Stimulated activated CD4-positive, alpha-beta T cell treated with anti-CD3 and anti-CD28 coated beads, TNF-alpha, amount 100 ng/mL, for 24 hours (primary cell): ENCODE measurements around the gene TBC1D22A.
A peak's percentile ranks its signal among the peaks of the same experiment; 100 is the strongest.

Source experiments
- DNase-seq, 3 experiments: peaks; one replicate each; pipeline ENCODE4 v3.0.0-alpha.2; 2020; ENCODE audit warnings: low read depth in 3 of 3

The TBC1D22A gene

DNA sequence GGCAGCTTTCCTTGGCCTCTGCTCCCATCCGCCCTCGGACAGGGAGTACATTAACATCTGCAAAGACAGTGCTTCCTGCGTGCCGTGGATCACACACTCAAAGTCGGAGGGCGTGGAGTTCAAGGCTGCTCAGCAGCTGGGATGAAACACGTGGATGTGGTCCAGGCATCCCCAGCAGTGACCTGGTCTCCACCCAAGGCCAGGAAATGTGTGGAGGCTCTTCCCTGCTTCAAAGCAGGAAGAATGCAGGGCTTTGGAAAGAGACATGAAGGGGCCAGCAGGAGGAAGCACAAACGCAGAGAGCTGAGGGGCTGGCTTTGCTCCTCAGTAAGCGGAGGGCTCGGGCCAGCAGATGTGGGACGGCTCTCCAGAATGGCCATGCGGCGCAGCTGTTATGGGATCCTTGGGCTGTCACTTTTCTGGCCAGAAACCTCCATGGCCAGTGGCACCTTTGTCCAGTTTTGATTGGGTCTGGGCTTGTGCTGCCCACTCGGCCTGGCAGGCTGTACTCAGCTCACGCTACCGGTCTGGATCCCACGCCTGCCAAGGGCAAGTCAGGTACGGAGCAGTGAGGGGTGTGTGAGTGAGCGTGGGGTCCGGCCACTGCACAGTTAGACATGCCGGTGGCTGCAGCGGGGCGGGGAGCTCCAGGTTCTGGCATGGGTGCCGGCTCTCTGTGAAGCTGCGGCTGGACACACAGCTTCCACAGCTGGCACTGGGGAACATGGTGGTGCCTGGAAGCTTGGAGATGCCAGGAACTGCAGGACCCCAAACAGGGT is 438.0 kb downstream of the TBC1D22A start:
- no peak for DNase-seq

DNA sequence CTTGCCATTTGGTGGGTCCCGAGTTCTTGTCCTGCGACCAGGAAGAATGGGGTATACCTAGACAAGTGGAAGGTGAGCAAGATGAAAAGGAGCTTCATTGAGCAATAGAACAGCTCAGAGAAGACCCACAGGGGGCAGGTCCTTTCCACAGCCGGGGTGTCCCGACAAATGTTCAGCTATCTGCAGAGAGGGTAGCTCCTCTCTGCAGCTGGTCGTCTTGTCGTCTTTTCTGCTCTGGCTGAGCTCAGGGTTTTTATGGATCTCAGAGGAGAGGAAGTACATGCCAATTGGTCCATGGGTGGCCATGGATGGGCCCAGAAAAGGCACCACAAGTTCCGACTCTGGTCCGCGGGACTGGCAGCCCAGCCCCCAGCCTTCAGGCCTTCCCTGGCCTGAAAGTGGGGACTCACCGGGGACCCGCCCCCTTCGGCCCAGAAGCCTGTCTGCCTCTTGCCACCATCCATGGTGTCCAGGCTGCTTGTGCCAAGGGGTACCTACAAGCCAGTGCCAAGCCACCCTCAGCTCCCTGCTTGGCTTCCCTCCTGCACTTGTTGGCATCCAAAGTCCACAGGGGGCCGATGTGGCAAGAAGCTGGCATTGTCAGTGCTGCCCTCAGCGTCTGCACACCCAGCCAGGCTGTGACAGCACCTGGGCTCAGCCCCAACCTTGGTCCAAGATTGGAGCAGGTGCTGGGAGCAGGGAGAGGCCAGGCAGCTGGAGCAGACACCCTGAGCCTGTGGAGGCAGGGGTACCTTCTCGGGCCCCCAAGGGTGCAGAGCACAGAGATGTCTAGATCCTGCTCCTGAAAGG is 438.9 kb downstream of the TBC1D22A start:
- DNase-seq: no peak

DNA sequence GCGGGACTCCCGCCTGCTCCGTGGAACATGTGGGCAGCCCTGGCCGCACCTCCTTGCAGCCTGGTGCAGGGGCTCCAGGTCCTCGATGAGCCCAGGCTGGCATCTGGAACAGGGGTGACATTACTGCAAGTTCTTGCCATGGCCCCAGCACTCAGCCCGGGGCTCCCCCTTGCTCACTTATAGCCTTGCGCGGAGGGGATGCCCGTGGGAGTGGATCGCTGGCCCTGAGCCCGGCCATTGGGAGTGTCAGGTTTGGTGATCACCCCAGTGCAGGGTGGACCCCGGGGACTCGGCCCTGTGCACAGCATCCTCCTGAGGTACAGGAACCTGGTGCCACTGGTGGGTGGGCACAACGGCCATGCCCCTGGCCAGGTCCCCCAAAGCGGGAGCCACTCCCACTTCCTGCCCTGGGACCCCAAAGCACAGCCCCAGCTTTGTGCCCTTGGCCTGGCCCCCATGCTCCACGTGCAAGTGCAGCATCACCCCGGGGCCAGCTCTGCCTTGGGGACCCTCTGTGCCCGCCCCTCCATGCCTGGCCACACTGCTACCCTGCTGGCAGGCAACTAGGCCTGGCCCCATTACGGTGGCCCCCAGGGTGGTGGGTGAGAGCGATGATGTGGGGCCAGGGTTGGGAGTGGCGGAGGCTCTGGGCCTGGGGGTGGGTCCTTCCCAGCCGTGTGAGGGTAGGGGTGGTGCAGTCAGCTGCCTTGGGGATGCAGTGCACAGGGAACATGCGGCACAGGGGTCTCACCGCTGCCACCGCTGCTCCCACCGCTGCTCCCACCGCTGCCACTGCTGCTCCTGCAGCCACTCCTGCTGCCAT is 439.8 kb downstream of the TBC1D22A start:
- DNase-seq: no peak

DNA sequence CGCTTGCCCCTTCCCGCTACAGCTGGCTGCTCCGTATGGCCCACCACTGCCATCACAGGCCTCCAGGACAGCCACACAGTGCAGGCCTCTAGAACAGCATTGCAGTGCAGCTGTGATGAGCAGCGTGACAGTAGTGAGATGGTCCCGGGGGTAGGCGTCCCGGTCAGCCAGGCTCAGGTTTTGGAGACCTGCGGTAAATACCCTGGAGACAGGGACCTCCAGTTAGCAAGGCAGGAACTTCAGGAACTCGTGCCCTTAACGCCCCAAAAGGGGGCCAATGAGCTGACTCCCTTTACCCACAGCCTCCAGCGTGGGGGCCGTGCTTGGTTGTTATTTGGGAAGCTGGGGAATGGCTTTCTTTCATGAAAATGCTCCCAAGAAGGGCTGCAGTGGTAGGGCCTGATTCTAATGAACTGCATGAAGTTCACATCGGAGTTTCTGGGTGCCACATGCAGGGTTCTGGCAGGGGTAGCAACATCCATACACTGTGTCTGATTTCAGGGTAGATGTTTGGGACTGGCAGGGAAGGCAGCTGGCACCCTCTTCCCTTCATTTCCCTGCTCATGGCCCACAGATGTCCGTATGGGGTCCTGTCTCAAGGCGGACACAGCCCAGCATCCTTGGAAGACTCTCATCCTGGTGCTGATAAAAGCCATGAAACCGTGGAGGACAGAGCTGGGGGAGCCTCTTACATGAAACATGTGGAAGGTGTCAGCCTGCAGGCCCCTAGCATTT is 440.5 kb downstream of the TBC1D22A start:
- DNase-seq: no peak

DNA sequence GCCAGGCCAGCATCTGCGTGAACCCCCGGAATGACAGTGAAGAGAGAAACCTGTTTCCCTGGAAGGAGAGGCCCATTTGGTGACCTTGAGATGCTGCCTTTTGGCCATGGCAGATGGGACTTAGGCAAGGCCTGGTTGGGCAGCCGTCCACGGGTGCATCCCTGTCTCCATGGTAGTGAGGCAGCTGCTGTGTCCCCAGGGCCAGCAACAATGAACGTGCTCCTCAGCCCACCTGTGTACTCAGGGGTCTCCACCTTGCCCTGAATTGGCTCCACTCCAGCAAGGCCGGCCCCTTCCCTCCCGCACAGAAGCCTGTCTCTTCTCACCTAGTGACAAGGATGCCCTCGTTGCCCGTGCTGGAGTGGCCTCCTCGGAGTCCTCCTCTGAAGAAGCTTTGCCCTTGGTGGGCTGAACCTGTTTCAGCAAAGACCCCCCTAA is 441.1 kb downstream of the TBC1D22A start:
- DNase-seq: no peak

DNA sequence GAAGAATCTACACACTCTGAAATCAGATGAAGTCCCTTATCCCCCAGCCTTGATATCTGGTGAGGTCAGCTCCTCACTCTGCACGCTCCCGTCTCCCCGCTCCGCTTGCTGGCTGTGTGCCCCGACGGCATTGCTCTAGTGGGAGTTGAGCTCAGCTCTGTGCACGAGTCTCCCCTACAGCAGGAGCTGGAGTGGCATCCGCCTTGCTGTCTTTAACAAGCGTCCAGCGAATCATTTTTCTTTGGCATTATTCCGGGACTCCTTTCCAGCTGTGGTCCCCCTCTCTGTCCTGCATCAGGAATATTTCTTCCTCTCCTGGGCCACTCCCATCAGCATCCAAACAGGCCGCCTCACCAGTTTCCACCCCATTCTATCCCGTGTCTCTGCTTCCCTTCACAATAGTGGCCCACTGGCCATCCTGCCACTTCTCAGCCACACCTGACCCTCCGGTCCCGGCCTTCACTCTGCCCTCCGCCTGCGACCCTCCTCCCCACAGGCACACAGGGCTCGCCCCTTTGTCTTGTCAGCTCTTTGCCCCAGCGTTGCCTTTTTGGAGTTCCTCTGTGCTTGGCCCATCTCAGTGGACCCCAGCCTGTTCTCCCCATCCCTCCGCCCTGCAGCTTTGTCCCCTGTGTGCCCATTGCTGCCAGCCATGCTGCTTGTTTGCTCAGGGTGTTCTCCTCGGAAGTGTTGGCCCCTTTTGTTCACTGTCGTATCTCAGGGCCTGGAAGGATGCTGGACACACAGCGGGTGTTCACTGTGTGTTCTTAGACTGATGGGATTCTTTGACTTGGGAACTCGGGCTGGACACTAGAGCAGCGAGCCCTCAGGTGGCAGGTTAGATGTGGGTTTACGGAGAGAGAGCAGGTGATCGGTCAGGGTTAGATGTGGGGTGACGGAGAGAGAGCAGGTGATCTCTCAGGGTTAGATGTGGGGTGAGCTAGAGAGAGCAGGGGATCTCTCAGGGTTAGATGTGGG is 441.8 kb downstream of the TBC1D22A start:
- DNase-seq: no peak

DNA sequence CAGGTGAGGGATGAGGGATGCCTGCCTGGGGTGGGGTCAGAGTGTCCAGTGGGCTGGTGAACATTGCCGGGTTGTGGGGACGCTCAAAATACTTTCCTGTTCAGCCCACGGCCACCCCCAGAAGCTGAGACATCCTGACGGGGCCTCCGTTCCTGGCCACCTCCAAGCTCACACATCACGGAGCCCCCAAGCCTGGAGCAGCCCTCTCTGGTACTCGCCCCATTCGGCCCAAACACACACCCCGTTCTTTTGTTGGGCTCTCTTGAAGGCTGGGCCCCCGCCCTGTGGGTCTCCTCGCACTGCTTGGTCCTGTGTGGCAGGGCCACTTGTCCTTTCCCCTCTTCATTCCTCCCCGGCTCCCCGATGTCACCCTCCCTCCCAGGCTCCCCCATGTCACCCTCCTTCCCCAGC is 442.6 kb downstream of the TBC1D22A start:
- DNase-seq: no peak

DNA sequence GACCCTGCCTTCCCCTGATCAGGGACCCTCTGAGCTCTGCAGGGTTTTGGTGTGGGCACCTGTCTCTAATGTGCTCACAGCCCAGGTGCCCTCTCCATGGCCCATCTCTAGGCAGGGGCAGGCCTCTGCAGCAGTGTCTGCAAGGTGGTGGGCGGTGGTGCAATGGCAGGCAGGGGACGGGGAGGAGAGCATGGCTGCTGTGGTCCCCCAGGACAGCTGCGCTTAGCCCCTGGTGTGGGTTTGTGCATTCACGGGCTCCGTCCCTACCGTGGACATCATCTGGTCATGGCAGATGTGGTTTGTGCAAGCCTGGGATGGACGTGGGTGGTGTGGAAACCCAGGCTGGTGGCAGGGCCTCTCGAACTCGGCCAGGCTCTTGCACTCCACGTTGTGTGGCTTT is 443.1 kb downstream of the TBC1D22A start:
- DNase-seq: no peak

DNA sequence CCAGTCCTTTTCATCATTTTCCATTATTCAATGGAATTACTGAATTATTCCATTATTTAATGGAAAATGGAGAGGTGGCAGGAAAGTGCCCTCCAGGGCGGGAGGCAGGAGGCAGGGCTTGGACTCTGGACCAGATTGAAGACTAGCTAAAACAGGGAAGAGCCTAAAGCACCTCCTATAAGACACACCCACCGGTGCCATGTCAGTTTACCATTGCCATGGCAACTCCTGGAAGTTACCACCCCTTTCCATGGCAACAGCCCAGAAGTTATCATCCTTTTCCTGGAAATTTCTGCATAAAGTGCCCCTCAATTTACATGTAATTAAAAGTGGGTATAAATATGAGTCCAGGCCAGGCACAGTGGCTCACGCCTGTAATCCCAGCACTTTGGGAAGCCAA is 443.7 kb downstream of the TBC1D22A start:
- no peak for DNase-seq

DNA sequence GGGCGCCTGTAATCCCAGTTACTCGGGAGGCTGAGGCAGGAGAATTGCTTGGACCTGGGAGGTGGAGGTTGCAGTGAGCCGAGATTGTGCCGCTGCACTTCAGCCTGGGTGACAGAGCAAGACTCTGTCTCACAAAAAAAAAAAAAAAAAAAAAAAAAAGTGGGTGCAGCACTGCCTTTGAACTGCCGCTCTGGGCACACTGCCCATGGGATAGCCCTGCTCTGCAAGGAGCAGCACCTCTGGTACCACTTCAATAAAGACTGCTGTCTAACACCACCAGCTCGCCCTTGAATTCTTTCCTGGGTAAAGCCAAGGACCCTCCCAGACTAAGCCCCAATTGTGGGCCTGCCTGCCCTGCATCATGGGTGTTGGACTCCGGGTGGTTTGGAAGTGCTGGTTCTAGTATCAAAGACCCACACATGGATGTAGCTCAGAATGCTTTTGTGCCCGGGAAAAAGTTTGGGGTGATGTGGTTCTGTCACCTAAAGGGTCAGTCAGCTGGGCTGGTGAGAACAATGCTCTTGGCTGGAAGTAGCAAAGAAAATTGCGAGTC is 444.3 kb downstream of the TBC1D22A start:
- DNase-seq: no peak

DNA sequence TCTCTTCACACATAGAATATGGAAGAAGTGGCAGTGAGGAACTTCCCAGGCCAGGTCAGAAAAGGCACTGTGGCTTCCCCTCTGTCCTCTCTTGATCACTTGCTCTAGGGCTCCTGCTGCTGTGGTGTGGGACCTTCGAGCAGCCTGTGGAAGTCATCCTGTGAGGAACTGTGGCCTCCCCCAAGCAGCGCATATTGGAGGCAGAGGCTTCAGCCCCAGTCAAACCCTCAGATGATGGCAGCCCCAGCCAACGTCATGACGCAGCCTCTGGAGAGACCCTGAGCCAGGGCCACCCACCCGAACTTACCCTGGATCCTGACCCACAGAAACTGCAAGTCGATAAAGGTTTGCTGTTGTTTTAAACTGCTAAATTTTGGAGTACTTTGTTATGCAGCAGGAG is 444.9 kb downstream of the TBC1D22A start:
- DNase-seq: no peak

DNA sequence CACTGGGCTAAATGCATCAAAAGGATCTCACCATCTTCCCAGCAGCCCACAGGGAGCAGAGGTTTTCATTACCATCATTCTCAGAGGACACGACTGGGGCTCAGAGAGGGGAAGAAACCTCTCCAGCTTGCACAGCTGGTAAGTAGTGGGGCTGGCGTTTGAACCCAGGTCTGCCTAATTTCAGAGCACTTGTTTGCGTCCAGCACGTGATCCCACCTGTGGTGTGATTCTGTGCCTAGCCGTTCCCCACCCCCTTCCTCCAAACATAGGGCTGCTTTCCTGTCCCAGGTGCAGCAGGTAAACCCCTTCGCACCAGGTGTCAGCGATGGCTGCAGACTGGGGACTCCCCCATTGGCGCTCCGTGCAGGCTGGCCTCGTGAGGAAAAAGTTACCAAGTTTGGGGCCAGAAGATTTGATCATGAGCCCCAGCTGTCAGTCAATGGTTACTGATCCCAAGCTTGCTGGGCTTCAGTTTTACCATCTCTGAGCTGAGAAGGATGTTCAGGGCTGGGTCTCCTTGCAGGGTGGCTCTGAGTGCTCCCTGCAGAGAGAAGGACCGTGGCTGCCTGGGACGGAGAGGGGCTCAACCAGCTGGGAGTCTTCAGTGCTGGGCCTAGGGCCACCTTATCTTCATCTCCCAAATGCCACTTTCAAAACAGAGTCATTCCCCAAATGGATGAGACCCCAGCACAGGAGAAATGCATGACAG is 445.6 kb downstream of the TBC1D22A start:
- no peak for DNase-seq

DNA sequence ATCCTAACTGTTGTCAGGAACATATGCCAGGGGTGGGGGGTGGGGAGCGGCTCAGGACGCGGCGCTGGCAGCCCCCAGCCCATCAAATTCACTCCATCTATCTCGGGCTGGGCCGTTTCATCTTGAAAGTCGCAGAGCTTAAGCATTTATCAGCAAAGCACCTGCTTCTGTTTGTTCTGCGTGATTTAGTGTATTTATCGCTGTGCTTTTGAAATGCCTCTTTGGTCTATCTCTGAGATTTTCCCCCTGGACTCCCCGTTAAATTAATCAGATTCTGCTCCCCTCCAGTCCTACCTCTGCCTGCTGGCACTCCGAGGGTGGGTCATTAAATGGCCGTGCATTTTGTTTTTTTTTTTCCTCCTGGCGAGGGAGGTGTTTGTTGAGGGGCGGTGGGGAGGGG is 446.2 kb downstream of the TBC1D22A start:
- no peak for DNase-seq

DNA sequence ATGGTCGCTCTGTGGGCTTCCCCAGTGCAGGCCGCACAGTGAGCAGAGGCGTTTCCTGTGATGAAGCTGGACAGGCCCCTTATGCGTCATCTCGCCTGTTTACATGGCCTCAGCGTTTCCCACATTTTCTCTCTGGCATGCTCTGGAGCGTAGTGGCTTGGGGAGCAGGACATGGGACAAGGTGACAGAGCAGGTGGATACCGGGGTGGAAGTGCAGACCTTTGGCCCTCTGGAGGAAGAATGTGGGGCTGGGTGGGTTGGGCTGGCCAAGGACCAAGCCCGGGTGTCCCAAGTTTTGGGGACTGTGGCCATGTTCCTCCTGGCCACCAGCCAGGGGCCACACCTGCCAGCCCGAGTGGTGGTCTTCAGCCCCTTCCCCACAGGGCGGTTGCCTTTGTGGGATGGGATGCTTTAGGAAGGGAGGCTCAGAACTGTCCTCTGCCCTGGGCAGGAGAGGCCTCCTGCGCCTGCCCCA is 446.6 kb downstream of the TBC1D22A start:
- DNase-seq: no peak

DNA sequence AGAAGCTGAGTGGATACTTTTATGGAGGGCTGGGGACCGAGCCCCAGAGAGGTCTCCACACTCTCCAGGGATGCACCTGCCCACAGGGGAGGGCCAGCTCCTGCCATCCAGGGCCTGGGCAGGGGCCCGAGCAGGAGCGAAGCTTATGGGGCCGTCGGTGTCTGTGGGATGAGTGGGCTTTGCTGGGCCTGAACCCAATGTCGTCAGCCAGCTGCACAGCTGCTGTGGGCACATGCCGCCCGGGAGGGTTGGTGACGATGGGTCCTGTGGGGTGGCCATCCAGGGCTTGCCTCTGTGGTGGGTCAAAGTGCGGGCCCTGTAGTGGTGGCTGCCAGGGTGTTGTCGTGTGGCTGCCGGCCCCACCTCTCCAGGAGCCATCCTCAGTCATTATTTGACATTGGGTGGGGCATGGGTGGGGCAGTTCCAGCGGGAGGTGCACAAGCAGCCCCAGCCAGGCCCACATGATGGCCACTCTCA is 447.1 kb downstream of the TBC1D22A start:
- DNase-seq: no peak

DNA sequence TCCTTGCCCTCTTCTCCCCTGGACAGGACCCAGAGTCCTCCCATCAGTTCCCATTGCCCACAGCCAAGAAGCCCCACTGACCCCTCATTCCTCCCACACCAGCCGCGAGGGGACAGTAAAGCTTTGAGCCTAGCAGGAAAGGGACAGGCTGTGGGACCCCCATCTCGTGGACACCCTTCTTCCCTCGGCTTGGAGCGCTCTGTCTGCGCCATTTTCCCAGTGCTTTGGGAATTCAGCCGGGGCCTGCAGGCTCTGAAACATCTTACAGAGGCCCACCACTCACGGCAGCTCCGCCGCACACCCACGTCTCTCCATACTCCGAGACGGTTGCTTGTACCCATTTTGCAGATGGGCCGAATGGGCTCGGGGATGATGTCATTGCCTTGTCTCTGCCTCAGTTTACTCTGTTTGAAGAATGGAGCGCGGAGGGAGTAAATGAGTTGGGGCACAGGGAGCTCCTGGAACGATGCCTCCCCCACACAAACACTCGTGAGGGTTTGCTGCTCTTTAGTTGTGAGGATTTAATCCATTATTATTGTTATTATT is 447.7 kb downstream of the TBC1D22A start:
- DNase-seq: no peak

DNA sequence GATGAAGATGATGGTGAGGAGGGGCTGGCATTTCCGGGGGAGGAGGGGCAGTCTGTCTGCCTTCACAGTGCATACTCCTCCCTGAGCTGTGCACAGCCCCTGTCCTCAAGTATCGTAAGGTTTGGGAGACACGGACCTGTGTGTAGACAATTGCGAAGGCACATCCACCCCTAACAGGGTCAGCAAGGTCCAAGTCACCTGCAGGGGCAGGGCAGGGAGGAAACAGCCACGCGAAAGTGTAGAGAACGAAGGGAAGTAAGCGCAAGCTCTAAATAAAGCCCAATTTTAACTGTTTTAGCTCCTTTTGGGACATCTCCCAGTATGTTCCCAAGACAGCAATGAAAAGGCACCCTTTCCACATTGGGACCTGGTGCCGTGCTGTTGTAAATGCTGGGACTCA is 448.2 kb downstream of the TBC1D22A start:
- DNase-seq: no peak

DNA sequence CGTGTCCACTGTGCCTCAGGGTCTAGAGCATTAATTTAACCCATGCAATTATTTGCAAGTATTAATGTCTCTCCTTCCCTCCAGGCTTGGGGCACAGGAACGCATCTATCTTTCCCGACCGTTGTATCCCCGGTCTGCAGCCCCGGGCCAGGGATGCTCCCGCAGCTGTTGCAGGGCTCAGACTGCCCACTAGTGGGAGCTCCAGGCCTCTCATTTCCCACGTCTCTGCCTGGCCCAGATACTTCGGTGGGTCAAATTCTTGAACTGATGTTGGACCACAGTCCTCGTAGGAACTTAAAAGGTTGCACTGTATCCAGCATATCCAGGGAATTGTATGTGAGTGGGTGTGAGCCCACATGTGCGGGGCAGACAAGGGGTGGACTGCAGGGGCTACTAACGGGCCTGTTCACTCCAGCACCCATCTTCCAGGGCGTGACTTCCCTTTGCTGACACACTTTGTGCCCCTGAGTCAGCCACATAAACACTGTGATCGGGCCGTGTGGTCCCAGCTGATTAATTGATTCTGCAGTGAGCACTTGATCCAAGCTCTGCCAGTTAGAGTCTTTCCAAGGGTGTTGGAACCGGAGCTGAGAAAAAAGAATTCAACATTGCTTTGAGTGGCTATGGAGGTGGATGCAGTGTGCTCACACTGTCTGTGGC is 451.3 kb downstream of the TBC1D22A start:
- peak; percentile 22 to 54 (median 25) for DNase-seq
